RWPE1 (cell line): Measurements from ENCODE around the gene SLC25A51.
A peak's percentile ranks its signal among the peaks of the same experiment; 100 is the strongest.
"Not testable (repeated sequence)": the region's sequence is repeated elsewhere in the genome, so short reads cannot be mapped to it uniquely, and the experiment has no call there.

Source experiments
- CTCF ChIA-PET: fragments of 350-600 bp; sonication (Branson Sonifier 250); formaldehyde crosslinking; extraction: SDS; loops from one replicate; lab custom pipeline; 2021; lab: Yijun Ruan, JAX
- POLR2A ChIA-PET: fragments of 400-600 bp; formaldehyde crosslinking; extraction: SDS; loops from one replicate; lab custom pipeline; 2020; ENCODE audit warnings: antibody characterized with exemption; ENCODE audit not compliant: low non-redundant PET; lab: Yijun Ruan, JAX
- DNase-seq: peaks from one replicate; pipeline ENCODE4 v3.0.0; 2012; ENCODE audit warnings: low spot score
- H3K27ac ChIP-seq: fragments of 450-650 bp; 2 replicates; pipeline ENCODE4 v1.5.1; 2017
- CTCF ChIP-seq: fragments of 450-650 bp; conservative IDR thresholded peaks from 2 replicates; pipeline ENCODE4 v1.5.1; 2017; ENCODE audit warnings: low read depth, mild to moderate bottlenecking

SLC25A51 gene

GRCh38 chr9:37915911-37916470 is 12.1 kb upstream of the SLC25A51 start:
- CTCF ChIA-PET = no interaction called here
- POLR2A ChIA-PET = no interaction called here

GRCh38 chr9:37914701-37915358 is 10.9 kb upstream of the SLC25A51 start:
- DNase-seq = no peak
- ChIA-PET POLR2A (no interaction called here), CTCF (interaction anchor here (0.6 to 1.9 kb wide), 6 partner anchors 10 to 317 kb away, joined by 3 to 14 read pairs (median 8); partner anchors contain the start of genes SHB and SLC25A51)
- no peak for TF ChIP-seq CTCF
- H3K27ac ChIP-seq = peak overlapping the region; percentile 84

More at GRCh38 chr9:37915911-37916470, 12.1 kb upstream of the SLC25A51 start:
- no peak for TF ChIP-seq CTCF
- DNase-seq = no peak
- H3K27ac ChIP-seq = peak overlapping the region; percentile 84

GRCh38 chr9:37914154-37914551 is 10.2 kb upstream of the SLC25A51 start:
- ChIA-PET POLR2A (no interaction called here), CTCF (interaction anchor here (0.6 to 1.9 kb wide), 27 partner anchors 9 to 487 kb away, joined by 3 to 14 read pairs (median 4); partner anchors contain the start of genes SHB and SLC25A51)
- H3K27ac ChIP-seq = peak overlapping the region; percentile 84
- DNase-seq = no peak
- no peak for TF ChIP-seq CTCF

GRCh38 chr9:37913480-37914153 is 9.7 kb upstream of the SLC25A51 start:
- peak; percentile 74 for DNase-seq
- ChIA-PET POLR2A (no interaction called here), CTCF (interaction anchor here (0.5 to 1.9 kb wide), 32 partner anchors 9 to 487 kb away, joined by 3 to 14 read pairs (median 4); partner anchors contain the start of genes SHB and SLC25A51)
- H3K27ac ChIP-seq = peak overlapping the region; percentile 84
- TF ChIP-seq CTCF = peak; percentile 96

GRCh38 chr9:37911271-37911681 is 7.3 kb upstream of the SLC25A51 start:
- TF ChIP-seq CTCF = no peak
- CTCF ChIA-PET = interaction anchor here (0.5 to 1.2 kb wide), 3 partner anchors 77 to 148 kb away, joined by 3 to 4 read pairs (median 3); no protein-coding TSS in a partner anchor
- POLR2A ChIA-PET = no interaction called here
- H3K27ac ChIP-seq = no peak overlapping the region
- DNase-seq = no peak

GRCh38 chr9:37910271-37910670 is 6.3 kb upstream of the SLC25A51 start:
- CTCF ChIA-PET = no interaction called here

GRCh38 chr9:37909836-37910235 is 5.9 kb upstream of the SLC25A51 start:
- H3K27ac ChIP-seq, DNase-seq: not testable (repeated sequence)
- CTCF ChIA-PET = interaction anchor here (0.8 kb wide), 1 partner anchor 334 kb away, joined by 3 read pairs; no protein-coding TSS in a partner anchor

More at GRCh38 chr9:37910271-37910670, 6.3 kb upstream of the SLC25A51 start:
- H3K27ac ChIP-seq = no peak overlapping the region
- no peak for TF ChIP-seq CTCF
- POLR2A ChIA-PET = no interaction called here
- DNase-seq = no peak

More at GRCh38 chr9:37909836-37910235, 5.9 kb upstream of the SLC25A51 start:
- POLR2A ChIA-PET = not testable (repeated sequence)
